GM12878 (cell line): ENCODE data around the gene WDR76. TPM values are rescaled to one million over a fixed set of nuclear protein-coding genes. Genes with fewer than 3 reads are reported as not detected.

ENCODE experiments used
- ATAC-seq: fragments of 200-7000 bp; cut with Tn5 transposase; 3 replicates; pipeline ENCODE4 v1.9.1; 2020; ENCODE audit warnings: mild to moderate bottlenecking, moderate library complexity
- BruUV-seq: library from RNA; stranded (reverse); fragments of 400-500 nt; replicated peaks from 2 replicates; lab custom pipeline; 2021; lab: Mats Ljungman, UMichigan
- CTCF ChIA-PET: fragments of 300-600 bp; sonication (Branson Sonifier 250); formaldehyde crosslinking; extraction: SDS; loops from one replicate; lab custom pipeline; 2021; ENCODE audit warnings: inconsistent platforms; lab: Yijun Ruan, JAX
- POLR2A ChIA-PET: fragments of 350-600 bp; formaldehyde crosslinking; extraction: SDS; loops from one replicate; lab custom pipeline; 2021; ENCODE audit warnings: inconsistent platforms; lab: Charles Lee
- RAD21 ChIA-PET: fragments of 300-600 bp; sonication (Branson Sonifier 250); formaldehyde crosslinking; loops from one replicate; lab custom pipeline; 2023; ENCODE audit warnings: antibody characterized with exemption; ENCODE audit not compliant: unreplicated experiment; lab: Charles Lee
- SMC1A ChIA-PET: fragments of 300-600 bp; sonication (Branson Sonifier 250); formaldehyde crosslinking; loops from one replicate; lab custom pipeline; 2023; ENCODE audit not compliant: unreplicated experiment, uncharacterized antibody; lab: Charles Lee
- DNase-seq: peaks from one replicate; pipeline ENCODE4 v3.0.0-alpha.2; 2011; ENCODE audit warnings: low read depth, low spot score
- FAIRE-seq: peaks from 3 replicates; lab custom pipeline; 2011; peaks lifted over from hg19 to GRCh38; lab: Jason Lieb, UNC
- H2AFZ ChIP-seq: 2 replicates; pipeline ENCODE4 v1.6.0; 2011; ENCODE audit warnings: low read depth, low read length, control low read depth; ENCODE audit not compliant: control insufficient read depth
- H3K27ac ChIP-seq: 2 replicates; pipeline ENCODE4 v1.5.1; 2011; ENCODE audit warnings: control low read depth; ENCODE audit not compliant: control insufficient read depth, insufficient read depth
- H3K27me3 ChIP-seq, 2 experiments: replicated peaks in 1 of 2; 2 replicates each; pipeline versions ENCODE4 v1.6.0 to v1.6.1; 2011; ENCODE audit warnings: low read length in 1 of 2; ENCODE audit not compliant: control insufficient read depth in 2 of 2, insufficient read depth in 2 of 2
- H3K36me3 ChIP-seq, 2 experiments: 2 replicates each; pipeline ENCODE4 v1.5.1; 2011; ENCODE audit warnings: low read length in 1 of 2; ENCODE audit not compliant: control insufficient read depth in 2 of 2, insufficient read depth in 2 of 2
- H3K4me1 ChIP-seq: 2 replicates; pipeline ENCODE4 v1.6.1; 2011; ENCODE audit warnings: mild to moderate bottlenecking, low read length, moderate library complexity, mixed read lengths; ENCODE audit not compliant: control insufficient read depth, insufficient read depth
- H3K4me2 ChIP-seq: 2 replicates; pipeline ENCODE4 v1.6.0; 2011; ENCODE audit warnings: control low read depth; ENCODE audit not compliant: control insufficient read depth, insufficient read depth
- H3K4me3 ChIP-seq: fragments of 200-600 bp; sonication (generic); 2 replicates; pipeline ENCODE4 v1.5.1; 2016
- H3K79me2 ChIP-seq: 2 replicates; pipeline ENCODE4 v1.6.0; 2011; ENCODE audit warnings: low read length; ENCODE audit not compliant: control insufficient read depth, insufficient read depth
- H3K9ac ChIP-seq: 2 replicates; pipeline ENCODE4 v1.8.0; 2011; ENCODE audit warnings: low read length, control low read depth, mixed read lengths; ENCODE audit not compliant: control insufficient read depth, insufficient read depth
- H3K9me3 ChIP-seq: replicated peaks from 3 replicates; pipeline ENCODE4 v1.5.1; 2011; ENCODE audit warnings: mild to moderate bottlenecking, low read length; ENCODE audit not compliant: control insufficient read depth, insufficient read depth
- H4K20me1 ChIP-seq: 2 replicates; pipeline ENCODE4 v1.6.0; 2011; ENCODE audit not compliant: control insufficient read depth, insufficient read depth
- ATF2 ChIP-seq: IDR thresholded peaks from 2 replicates; pipeline ENCODE4 v1.6.1; 2012; ENCODE audit warnings: low read length, inconsistent platforms
- GABPA ChIP-seq: IDR thresholded peaks from 2 replicates; pipeline ENCODE4 v1.6.1; 2014; ENCODE audit warnings: antibody characterized with exemption, low read depth, mild to moderate bottlenecking, inconsistent platforms
- SREBF2 ChIP-seq: IDR thresholded peaks from 2 replicates; pipeline ENCODE4 v1.6.1; 2012; ENCODE audit warnings: mild to moderate bottlenecking, low read length
- WGBS: methylation state at CpG from one replicate; pipeline ENCODE4 v1.1.6; 2016; ENCODE audit warnings: low lambda C conversion rate; ENCODE audit not compliant: insufficient replicate concordance, insufficient coverage; ENCODE audit errors: missing lambda C conversion rate; 5-methylcytosine and 5-hydroxymethylcytosine counted together
- in situ Hi-C: fragments of 300-500 bp; cut with MboI; formaldehyde crosslinking; loops from 9 replicates; pipeline ENCODE4 v1.14.3; 2018; ENCODE audit warnings: mixed read lengths
- intact Hi-C: fragments of 100-400 bp; cut with micrococcal nuclease; formaldehyde crosslinking; loops from one replicate; pipeline ENCODE4 v1.14.2; 2022; ENCODE audit not compliant: unreplicated experiment
- polyA plus RNA-seq, 11 experiments: library from polyadenylated mRNA; depleted of rRNA in 4 of 11; unstranded in 6 of 11; stranded (reverse) in 5 of 11; fragments of >200 nt; fragmentation: Nextera tagmentation in 4 of 11; fragmentation: Illumina TruSeq in 1 of 11; extraction: Ambion mirVana in 4 of 11; extraction: Trizol in 1 of 11; gene quantifications; 1 replicate in 1 of 11; 2 replicates in 10 of 11; pipeline versions ENCODE4 v1.2.1 to v1.2.3, GENCODE V29; 2011 to 2016; ENCODE audit warnings: inconsistent platforms in 2 of 11, missing spikeins in 2 of 11, low read depth in 1 of 11
- total RNA-seq, 4 experiments: library from RNA; depleted of rRNA in 3 of 4; stranded (reverse); fragments of >200 nt in 3 of 4; fragmentation: Illumina TruSeq in 1 of 4; extraction: Trizol in 1 of 4; gene quantifications; 2 replicates each; pipeline versions ENCODE4 v1.2.1 to v1.2.3, GENCODE V29; 2013 to 2021

Gene WDR76
- total and polyA plus RNA-seq, 10 of the 15 experiments (the other 5 are each of a cell fraction or from before 2014, with no cell fraction given): 8.0 to 59.7 (median 34.5) TPM

- in situ Hi-C loops: loop anchor here (5.0 kb wide), 1 partner anchor 75 kb away; no protein-coding TSS in a partner anchor
- RAD21 ChIA-PET: no interaction called here
- no TSS peak for BruUV-seq
Observed at GRCh38 chr15:43912208-43912607, 85.4 kb downstream of the WDR76 start.

More at GRCh38 chr15:43912208-43912607, 85.4 kb downstream of the WDR76 start:
- DNase-seq: no peak
- Histone ChIP-seq H4K20me1 (no peaks in the 10 kb centered on the region), H3K4me1 (no peaks in the 10 kb centered on the region), H3K79me2 (no peaks in the 10 kb centered on the region), H3K9me3 (no peaks in the 10 kb centered on the region), H2AFZ (no peak overlapping the region), H3K4me2 (no peak overlapping the region), H3K27me3 (no peaks in the 10 kb centered on the region), H3K36me3 (no peaks in the 10 kb centered on the region), H3K27ac (no peak overlapping the region), H3K9ac (no peak overlapping the region), H3K4me3 (no peak overlapping the region)
- CTCF ChIA-PET: interaction anchor here (2.2 kb wide), 1 partner anchor 154 kb away, joined by 8 read pairs; no protein-coding TSS in a partner anchor
- FAIRE-seq: no peak
- POLR2A ChIA-PET: no interaction called here
- SMC1A ChIA-PET: no interaction called here
- ATAC-seq: no peak
- TF ChIP-seq SREBF2 (no peak), ATF2 (no peak), GABPA (no peak)
- 77% methylated on average over 6 of the region's 6 CpGs for WGBS
- intact Hi-C loops: no loop called here
